ENCODE measurements around the gene SERTAD3. TPM values are rescaled to one million over a fixed set of nuclear protein-coding genes. Genes with fewer than 3 reads are reported as not detected.
"Not testable (repeated sequence)": the region's sequence is repeated elsewhere in the genome, so short reads cannot be mapped to it uniquely, and the experiment has no call there.

SERTAD3 gene
- total RNA-seq, 1 donor from 2014 or later, result 31.4 TPM

- no peaks in the 10 kb centered on the region for H3K36me3 Mint-ChIP-seq (ENCODE audit: unreplicated experiment)
Observed at GRCh38 chr19:40466219-40466984, 22.3 kb upstream of the SERTAD3 start.

GRCh38 chr19:40465557-40466218 lies 21.6 kb upstream of the SERTAD3 start, which contains the start of gene BLVRB:
TSS of gene BLVRB (minus strand) at chr19:40465745. CDS start at chr19:40465688, 57 bp downstream.
- Mint-ChIP-seq H3K27ac (ENCODE audit: unreplicated experiment) (peak within 1 kb of the TSS; percentile 94), H3K4me1 (ENCODE audit: unreplicated experiment) (peaks cover 30% of the 10 kb centered on the region)
- peak; percentile 99 for DNase-seq (ENCODE audit: extremely low spot score, unreplicated experiment)

More at GRCh38 chr19:40466219-40466984, 22.3 kb upstream of the SERTAD3 start:
- H3K27ac Mint-ChIP-seq (ENCODE audit: unreplicated experiment), result peak overlapping the region; percentile 2
- H3K9me3 Mint-ChIP-seq (ENCODE audit: unreplicated experiment), result no peaks in the 10 kb centered on the region
- no peak for TF ChIP-seq CTCF (IDR thresholded peaks at IDR 0.05)
- H3K27me3 Mint-ChIP-seq (ENCODE audit: unreplicated experiment), result peaks cover 7% of the 10 kb centered on the region
- peaks cover 30% of the 10 kb centered on the region for H3K4me1 Mint-ChIP-seq (ENCODE audit: unreplicated experiment)
- no peak for DNase-seq (ENCODE audit: extremely low spot score, unreplicated experiment)
- peak overlapping the region; percentile 89 for H3K4me3 Mint-ChIP-seq (ENCODE audit: unreplicated experiment)

GRCh38 chr19:40465025-40465556 lies 21.0 kb upstream of the SERTAD3 start:
- H3K27me3 Mint-ChIP-seq (ENCODE audit: unreplicated experiment), result peaks cover 7% of the 10 kb centered on the region
- H3K9me3 Mint-ChIP-seq (ENCODE audit: unreplicated experiment), result no peaks in the 10 kb centered on the region
- peak overlapping the region; percentile 94 for H3K27ac Mint-ChIP-seq (ENCODE audit: unreplicated experiment)
- no peaks in the 10 kb centered on the region for H3K36me3 Mint-ChIP-seq (ENCODE audit: unreplicated experiment)
- no peak for TF ChIP-seq CTCF (IDR thresholded peaks at IDR 0.05)
- peaks cover 30% of the 10 kb centered on the region for H3K4me1 Mint-ChIP-seq (ENCODE audit: unreplicated experiment)
- no peak for DNase-seq (ENCODE audit: extremely low spot score, unreplicated experiment)
- H3K4me3 Mint-ChIP-seq (ENCODE audit: unreplicated experiment), result peak overlapping the region; percentile 89

More at GRCh38 chr19:40465557-40466218, 21.6 kb upstream of the SERTAD3 start, which contains the start of gene BLVRB:
- H3K4me3 Mint-ChIP-seq (ENCODE audit: unreplicated experiment), result peak within 1 kb of the TSS; percentile 89
- H3K36me3 Mint-ChIP-seq (ENCODE audit: unreplicated experiment), result no peaks in the 10 kb centered on the region
- no peaks in the 10 kb centered on the region for H3K9me3 Mint-ChIP-seq (ENCODE audit: unreplicated experiment)
- TF ChIP-seq CTCF (IDR thresholded peaks at IDR 0.05), result no peak
- H3K27me3 Mint-ChIP-seq (ENCODE audit: unreplicated experiment), result peaks cover 7% of the 10 kb centered on the region

- Mint-ChIP-seq H3K9me3 (ENCODE audit: unreplicated experiment) (no peaks in the 10 kb centered on the region), H3K27ac (ENCODE audit: unreplicated experiment) (peak overlapping the region; percentile 94), H3K4me1 (ENCODE audit: unreplicated experiment) (peaks cover 30% of the 10 kb centered on the region), H3K27me3 (ENCODE audit: unreplicated experiment) (peaks cover 7% of the 10 kb centered on the region), H3K36me3 (ENCODE audit: unreplicated experiment) (no peaks in the 10 kb centered on the region), H3K4me3 (ENCODE audit: unreplicated experiment) (peak overlapping the region; percentile 89)
- peak; percentile 94 for DNase-seq (ENCODE audit: extremely low spot score, unreplicated experiment)
- peak; percentile 86 for TF ChIP-seq CTCF (IDR thresholded peaks at IDR 0.05)
Observed at GRCh38 chr19:40464059-40465024, 20.2 kb upstream of the SERTAD3 start.

GRCh38 chr19:40463587-40464037 lies 19.5 kb upstream of the SERTAD3 start:
- not testable (repeated sequence) for H3K27me3 Mint-ChIP-seq (ENCODE audit: unreplicated experiment); H3K36me3 Mint-ChIP-seq (ENCODE audit: unreplicated experiment); H3K27ac Mint-ChIP-seq (ENCODE audit: unreplicated experiment); H3K4me3 Mint-ChIP-seq (ENCODE audit: unreplicated experiment); DNase-seq (ENCODE audit: extremely low spot score, unreplicated experiment); H3K9me3 Mint-ChIP-seq (ENCODE audit: unreplicated experiment)
- H3K4me1 Mint-ChIP-seq (ENCODE audit: unreplicated experiment), result peaks cover 30% of the 10 kb centered on the region
